HG03565 (cell line): ENCODE measurements around the gene CDC42BPB.
"Not testable (repeated sequence)": the region's sequence is repeated elsewhere in the genome, so short reads cannot be mapped to it uniquely, and the experiment has no call there.

Experiments
- ATAC-seq: cut with Tn5 transposase; IDR thresholded peaks from one replicate; pipeline ENCODE4 v1.9.1; 2021; ENCODE audit warnings: mild to moderate bottlenecking, moderate library complexity; ENCODE audit not compliant: unreplicated experiment

CDC42BPB gene

DNA sequence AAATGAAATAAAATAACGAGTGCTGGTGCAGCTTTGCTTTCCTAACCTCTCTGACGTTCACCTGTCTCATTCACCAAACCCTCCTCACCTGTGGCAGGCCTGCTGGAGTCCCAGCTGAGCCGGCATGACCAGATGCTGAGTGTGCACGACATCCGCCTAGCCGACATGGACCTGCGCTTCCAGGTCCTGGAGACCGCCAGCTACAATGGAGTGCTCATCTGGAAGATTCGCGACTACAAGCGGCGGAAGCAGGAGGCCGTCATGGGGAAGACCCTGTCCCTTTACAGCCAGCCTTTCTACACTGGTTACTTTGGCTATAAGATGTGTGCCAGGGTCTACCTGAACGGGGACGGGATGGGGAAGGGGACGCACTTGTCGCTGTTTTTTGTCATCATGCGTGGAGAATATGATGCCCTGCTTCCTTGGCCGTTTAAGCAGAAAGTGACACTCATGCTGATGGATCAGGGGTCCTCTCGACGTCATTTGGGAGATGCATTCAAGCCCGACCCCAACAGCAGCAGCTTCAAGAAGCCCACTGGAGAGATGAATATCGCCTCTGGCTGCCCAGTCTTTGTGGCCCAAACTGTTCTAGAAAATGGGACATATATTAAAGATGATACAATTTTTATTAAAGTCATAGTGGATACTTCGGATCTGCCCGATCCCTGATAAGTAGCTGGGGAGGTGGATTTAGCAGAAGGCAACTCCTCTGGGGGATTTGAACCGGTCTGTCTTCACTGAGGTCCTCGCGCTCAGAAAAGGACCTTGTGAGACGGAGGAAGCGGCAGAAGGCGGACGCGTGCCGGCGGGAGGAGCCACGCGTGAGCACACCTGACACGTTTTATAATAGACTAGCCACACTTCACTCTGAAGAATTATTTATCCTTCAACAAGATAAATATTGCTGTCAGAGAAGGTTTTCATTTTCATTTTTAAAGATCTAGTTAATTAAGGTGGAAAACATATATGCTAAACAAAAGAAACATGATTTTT is 151.9 kb downstream of the CDC42BPB start:
- ATAC-seq = no peak

DNA sequence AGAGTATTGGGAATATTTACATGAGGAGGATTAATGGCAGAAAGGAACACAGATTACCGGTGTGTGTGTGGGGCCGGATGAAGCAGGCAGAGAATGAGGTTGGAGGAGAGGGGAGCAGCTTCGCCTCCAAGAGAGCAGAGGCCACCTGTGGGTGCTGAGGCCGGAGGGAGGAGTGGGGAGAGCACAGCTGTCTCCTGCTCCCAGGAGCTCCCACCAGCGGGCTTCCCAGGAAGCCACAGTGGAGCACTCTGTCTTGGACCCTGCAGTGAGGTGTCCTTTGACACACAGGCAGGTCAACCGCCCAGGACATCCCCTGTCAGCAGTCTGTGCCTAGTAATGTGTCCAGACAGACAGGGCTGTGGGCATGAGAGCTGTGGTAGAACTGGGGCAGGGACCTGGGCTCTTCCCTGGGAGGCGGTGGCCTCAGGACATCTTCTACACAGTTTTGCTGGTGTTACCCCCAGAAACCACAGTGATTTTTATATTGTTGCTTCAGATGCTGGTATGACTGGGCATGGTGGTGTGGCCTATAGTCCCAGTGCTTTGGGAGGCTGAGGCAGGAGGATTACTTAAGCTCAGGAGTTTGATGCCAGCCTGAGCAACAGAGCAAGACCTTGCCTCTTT is 153.3 kb downstream of the CDC42BPB start:
- ATAC-seq = no peak

DNA sequence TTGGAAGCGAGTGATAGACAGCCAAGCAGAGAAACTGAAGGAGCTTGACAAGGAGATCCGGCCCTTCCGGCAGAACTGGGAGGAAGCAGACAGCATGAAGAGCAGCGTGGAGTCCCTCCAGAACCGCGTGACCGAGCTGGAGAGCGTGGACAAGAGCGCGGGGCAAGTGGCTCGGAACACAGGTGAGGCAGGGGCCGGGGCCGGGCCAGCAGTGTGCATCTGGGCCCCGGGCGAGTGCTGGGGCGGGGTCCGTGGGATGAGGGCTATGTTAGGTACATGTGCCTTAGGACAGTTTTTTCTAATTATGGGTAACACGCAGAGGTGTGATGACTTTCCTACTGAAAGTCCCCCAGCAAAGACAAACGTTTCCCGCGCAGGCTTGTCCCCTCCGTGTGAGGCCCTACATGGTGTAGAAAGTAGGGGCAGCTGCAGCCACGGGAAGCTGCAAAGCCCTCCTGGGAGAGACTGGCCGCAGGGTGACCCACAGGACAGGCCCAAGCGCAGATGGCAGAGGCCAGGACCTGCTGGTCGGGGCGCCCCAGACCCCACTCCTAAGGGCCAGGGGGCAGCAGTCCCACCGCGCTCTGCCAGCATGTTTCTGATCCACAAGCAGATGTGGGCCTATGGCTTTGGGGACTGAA is 154.0 kb downstream of the CDC42BPB start:
- ATAC-seq = no peak

DNA sequence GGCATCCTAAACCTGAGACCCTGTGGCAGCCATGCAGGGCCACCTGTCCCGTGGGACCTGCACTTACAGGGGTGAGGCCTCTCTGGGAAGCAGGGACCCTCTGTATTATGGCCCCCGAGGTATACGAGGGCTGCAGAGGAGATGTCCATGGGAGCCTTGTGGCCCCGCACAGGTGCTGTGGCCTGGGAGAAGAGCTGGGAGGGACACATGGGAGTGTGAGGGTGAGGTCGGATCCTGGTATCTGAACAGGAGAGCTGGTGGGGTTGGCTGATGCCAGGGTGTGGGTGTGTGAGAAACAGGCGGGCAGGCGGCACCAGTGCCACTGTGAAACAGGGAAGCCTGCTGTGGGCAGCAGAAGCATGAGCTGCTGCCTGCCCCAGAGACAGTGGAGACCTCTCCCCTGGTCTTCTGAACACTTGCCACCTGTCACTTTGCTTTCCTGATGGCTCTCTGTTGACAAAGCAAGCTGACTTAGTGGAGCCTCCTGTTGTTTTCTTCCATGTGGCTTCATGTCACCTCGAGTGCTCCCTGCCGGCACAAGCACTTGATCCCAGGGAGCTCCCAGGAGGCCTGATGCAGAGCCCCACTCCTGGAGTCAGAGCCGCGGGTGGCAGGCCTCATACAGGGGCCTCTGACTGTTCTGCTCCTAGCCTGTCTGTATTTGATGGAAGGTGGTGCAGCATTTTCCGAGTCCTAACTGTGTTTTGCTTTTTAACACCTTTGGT is 154.7 kb downstream of the CDC42BPB start:
- ATAC-seq = no peak

DNA sequence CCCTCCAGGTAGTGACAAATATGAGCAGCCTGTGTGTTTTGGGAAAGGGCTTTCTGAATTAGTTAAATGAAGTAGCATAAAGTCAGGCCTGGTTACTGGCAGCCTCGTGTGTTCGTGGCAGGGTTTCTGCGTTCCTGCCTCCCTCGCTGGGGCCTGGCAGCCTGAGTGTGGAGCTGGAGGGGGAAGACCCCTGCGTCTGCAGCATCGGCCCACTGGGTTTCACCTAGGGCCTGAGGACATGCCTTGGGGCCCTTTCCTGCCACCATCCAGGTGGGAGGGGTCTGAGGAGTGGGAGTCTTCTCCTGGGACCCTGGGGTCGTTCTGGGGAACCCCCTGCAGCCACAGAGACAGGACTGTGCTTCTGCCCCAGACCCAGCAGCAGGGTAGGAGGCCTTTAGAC is 155.3 kb downstream of the CDC42BPB start:
- no peak for ATAC-seq

DNA sequence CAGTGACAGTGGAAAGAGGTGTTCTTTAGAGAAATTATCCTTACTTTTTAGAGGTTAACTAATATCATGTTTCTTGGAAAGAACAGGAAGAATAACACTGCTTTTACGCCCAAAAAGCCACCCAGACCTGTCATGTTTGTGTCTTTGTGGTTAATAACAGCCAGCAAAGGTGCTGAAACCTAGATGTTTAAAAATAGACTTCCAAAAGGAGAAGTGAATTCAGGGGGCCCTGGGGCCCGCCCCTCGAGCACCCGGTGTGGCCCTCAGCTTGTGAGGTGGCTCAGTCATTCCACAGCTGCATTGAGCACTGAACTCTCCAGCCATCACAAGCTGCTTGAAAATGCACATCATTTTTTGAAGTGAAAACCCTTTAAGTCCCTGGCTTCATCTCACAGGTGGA is 155.7 kb downstream of the CDC42BPB start:
- ATAC-seq = peak; percentile 66

DNA sequence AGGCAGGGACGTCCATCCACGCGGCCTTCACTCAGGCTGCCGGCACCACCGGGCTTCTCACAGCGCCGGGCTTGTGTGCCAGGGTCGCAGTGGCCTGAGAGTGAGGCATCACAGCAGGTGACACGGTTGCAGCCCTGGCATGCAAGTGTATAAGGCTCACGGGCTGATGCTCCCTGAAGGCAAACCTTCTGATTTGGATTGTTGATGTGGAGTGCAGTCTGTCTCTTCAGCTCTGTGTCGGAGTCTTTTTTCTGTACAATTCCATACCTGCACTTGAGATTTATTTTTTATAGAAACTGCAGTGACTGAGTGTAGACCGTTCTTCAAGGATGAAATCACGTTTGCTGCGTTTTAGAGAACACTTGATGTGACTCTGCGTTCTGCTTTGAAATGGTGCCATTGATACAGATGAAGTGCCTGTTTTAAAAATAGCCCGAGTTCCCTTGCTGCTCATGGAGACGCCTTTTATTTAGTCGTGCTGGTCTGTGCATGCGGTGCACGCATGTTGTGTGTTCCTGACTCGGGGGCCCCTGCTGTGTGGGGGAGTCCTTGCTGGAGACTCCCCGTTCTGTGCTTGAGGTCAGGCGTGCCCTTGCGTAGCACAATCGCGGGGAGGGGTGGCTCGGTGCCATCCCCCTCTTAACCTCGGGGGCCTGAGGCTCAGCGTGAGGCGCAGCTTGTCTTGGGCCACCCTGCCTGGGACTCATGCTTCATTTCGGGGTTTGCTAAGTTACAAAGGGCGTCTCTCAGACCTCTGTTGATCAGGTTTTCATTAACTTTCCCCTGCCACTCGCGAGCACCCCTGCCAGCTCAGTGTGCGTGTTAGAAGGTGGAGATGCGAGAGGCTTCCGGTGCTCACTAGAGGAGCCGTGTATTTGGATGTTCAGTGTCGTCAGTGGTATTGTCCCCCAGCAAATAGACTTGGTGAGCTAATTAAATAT is 156.4 kb downstream of the CDC42BPB start:
- peak; percentile 26 for ATAC-seq

DNA sequence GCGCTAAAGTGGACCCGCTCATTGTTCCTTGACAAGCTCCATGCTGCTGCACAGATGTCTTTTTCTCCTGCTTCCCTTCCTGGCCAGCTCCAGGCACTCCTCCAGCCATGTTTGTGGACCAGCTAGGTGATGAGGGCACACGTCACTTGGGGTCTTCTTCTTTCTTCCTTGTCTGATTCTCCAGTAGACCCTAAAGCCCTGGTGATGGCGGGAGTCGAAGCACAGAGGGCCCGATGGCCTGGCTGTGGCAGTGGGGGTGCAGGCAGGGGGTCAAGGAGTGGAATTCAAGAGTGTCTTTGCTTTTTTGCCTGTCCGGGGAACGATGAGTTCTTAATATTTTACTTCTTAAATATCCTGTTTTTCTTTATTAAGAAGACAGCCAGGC is 157.8 kb downstream of the CDC42BPB start:
- ATAC-seq = no peak

DNA sequence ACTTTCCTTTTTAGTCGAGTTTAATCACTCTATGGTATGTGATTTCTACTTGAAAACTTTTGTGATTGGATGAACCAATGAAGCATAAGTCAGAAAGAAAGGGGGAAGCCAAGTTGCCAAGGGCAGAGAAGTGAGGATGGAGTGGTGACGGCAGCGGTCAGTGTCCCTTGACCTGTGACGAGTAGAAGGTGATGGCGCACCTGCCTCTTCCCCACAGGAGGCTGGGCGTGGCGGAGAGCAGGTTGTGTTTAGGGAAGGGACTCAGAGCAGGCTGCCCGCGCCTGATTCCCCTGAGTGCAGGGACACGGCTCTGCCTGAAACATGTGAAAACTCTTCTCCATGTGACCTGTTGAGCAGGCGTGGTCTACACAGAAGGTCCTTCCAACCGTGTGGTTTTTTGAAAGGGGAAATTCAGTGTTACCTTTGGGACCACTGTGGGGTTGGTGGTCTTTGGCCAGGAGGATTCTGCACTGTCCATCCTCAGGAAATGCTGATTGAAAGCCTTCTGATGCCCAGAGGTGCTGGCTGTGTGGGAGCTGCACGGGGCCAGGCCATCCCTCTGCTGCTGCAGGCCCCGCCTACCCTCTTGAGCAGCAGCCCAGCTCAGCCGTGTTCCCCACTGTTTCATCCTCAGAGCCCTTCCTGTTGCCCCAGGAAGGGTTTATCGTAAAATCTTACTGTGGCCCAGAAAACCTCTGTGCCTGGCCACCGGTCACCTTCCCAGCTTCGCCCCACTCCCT is 158.4 kb downstream of the CDC42BPB start:
- no peak for ATAC-seq

DNA sequence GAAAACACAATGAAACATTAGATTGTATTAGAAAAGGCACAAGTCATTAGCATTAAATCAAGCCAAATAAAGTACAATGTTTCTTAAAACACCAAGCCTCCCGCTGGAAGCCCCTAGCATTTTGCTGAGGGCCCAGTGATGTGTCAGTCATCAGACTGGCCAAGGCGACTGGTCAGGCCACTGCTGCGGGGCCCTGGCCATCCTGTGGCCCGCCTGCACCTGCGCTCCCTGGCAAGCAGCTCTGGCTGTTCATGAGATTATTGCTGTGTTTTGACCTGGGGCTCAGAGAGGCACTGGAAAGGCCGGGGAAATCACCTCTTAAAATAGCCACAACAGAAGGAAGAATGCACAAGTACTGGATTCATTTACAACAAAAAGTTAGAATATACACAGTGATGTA is 159.1 kb downstream of the CDC42BPB start:
- ATAC-seq = no peak

DNA sequence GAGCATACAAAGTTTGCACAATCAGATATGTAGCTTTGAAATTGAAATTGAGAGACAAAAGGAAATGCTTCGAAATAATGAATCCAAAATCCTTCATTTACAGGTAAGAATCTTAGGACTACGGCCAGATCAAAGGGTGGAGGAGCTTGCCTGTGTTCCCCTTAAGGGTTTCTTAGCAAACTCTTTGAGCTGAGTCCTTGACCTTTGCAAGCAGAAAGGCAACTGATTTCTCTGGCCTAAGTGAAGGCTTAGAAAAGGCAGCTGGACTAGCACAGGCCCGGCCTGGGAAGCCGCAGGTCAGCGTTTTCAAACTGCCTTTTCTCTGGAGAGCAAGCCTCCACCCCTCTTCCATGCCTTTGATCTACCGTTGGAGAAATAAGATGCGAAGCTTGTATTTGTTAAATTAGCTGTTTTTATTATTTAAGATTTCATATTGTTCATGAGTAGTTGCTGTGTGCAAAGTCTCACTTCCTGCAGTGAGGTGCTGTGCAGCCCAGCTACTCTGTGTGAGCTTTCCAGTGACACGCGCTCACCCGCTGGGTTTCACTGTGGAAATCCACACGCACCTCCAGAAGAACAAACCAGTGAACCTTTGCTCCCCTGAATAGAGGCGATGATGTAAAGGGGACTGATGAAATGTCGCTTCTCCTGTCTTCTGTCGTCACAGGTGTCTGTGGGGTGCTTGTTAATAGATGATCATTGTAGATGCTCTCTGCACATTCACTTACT is 159.9 kb downstream of the CDC42BPB start:
- no peak for ATAC-seq

DNA sequence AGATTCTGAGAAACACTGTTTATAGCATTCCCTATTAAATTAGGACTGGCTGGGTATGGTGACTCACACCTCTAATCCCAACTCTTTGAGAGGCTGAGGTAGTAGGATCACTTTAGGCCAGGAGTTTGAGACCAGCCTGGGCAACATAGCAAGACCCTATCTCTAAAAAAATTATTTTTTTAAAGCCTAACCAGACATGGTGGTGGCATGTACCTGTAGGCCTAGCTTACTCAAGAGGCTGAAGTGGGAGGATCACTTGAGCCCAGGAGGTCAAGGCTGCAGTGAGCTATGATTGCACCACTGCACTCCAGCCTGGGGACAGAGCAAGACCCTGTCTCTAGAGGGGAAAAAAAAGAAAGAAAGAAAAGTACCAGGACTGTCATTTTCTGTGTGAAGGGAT is 160.6 kb downstream of the CDC42BPB start:
- not testable (repeated sequence) for ATAC-seq

DNA sequence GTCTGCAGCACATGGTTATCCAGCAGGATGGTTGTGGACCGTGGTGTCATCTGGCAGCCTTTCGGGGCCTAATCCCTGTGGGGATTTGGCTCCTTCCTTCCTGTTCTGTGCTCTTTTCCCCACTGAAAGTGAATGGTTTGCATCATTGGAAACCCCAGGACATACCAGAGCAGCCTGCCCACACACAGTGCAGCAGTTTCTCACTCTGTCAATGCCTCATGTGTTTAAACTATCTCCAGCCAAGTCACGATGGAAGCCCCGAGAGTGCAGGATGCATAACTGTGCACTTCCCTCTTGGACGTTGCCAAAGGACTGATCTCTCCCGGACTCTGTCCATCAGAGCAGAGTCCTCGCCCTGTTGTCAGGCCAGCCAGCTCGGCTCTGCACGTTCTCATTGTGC is 163.9 kb downstream of the CDC42BPB start:
- no peak for ATAC-seq

DNA sequence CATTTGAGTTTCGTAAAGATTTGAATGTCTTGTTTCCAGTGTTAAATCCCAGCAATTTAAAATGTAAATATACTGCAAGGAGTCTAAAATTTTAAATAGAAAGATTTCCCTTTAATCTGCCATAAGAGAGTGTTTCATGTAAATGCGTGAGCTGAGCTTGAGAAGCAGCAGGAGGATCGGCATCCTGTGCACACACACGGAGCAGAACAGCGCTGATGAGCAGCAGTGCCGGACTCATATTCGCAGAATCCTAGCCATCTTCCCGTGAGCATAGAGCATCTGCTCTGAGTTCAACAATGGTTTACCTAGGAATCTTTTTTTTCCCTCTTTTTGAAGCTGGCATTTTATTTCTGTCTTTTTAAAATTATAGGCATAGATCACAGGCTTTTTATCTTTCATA is 164.7 kb downstream of the CDC42BPB start:
- ATAC-seq = no peak

DNA sequence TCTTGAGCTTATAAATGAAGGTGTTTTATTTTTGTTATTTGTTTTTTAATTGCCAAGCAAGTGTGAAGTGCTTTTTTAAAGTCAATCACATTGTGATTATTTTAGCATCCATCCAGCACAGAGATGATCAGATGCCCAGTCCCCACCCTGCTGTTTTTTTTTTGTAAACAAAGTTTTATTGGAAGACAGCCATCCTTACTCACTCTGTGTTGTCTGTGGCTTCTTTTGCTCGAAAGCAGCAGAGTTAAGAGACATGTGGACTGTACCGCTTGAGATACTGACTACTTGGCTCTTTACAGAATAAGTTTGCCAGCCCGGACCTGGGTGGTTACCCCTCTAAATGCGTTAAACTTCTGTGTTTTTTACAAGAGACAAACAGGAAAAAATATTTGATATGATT is 165.8 kb downstream of the CDC42BPB start:
- no peak for ATAC-seq

DNA sequence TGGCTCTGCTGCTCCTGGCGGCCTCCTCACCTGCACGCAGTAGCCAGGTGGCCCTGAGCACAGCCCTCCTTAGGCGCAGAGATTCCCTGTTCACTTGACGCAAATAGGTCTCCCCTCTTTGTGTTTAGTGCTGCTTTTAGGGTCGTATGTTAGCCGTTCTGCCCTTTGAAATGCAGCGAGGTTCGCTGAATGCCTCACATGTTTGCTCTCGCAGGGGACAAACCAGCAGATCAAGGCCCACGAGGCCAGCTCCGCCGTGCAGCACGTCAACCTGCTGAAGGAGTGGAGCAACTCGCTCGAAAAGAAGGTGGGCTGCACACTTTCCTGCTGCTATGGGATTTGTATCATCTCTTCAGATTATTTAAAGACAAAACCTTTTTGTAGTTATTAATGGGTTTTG is 166.2 kb downstream of the CDC42BPB start:
- ATAC-seq = no peak

DNA sequence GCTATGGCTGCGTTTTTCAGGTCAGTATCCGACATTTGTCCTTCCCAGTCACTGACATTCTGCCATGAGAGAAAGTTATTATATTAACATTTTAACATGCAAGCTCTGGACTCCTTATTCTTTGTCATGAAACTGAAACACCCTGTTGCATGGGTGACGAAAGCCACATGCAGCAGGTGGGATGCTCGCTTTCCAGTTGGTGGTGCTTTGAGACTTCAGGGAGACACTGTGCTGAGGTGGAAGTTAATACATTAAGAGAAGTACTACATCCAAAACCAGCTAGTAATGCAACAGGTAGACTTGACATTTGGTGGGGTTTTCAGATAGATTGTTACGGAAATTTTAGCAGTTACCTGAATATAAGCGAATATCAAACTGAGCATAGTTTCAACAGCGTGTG is 167.7 kb downstream of the CDC42BPB start:
- ATAC-seq = no peak

DNA sequence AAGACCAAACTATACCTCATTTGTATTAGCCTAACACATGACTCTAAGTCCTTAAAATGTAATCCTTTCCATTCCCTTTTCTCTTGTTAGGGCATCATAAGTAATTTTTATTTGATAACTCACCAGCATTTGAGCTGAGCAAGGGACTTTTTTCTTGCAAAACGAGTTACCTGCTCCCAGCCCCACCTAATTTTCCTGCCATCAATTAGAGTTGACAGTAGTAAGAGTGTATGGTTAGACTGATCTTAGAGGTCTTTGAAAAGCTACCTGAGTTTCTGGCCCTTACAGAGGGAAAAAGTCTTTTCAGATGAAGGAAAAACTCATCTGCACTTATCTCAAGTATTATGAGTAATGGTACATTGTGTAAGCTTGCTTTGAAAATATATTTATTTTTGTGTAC is 168.6 kb downstream of the CDC42BPB start:
- no peak for ATAC-seq
